Astrocyte (in vitro differentiated cells and primary cell): ENCODE results near the gene CEP68. TPM values are rescaled to one million over a fixed set of nuclear protein-coding genes. Genes with fewer than 3 reads are reported as not detected.

Experiments used
- DNase-seq: peaks from one replicate; pipeline ENCODE4 v3.0.0-alpha.2; 2010; ENCODE audit warnings: low read depth
- FAIRE-seq: peaks from 2 replicates; lab custom pipeline; 2011; peaks lifted over from hg19 to GRCh38; lab: Jason Lieb, UNC
- H2AFZ ChIP-seq: 2 replicates; pipeline ENCODE4 v1.6.0; 2012; ENCODE audit warnings: low read depth, low read length, inconsistent platforms
- H3K27ac ChIP-seq: 2 replicates; pipeline ENCODE4 v1.5.1; 2011; ENCODE audit warnings: low read depth, low read length, inconsistent platforms
- H3K27me3 ChIP-seq: 2 replicates; pipeline ENCODE4 v1.6.0; 2011; ENCODE audit warnings: low read length, inconsistent platforms; ENCODE audit not compliant: insufficient read depth
- H3K36me3 ChIP-seq: 2 replicates; pipeline ENCODE4 v1.5.1; 2011; ENCODE audit warnings: low read length, inconsistent platforms; ENCODE audit not compliant: insufficient read depth
- H3K4me1 ChIP-seq: 2 replicates; pipeline ENCODE4 v1.5.1; 2011; ENCODE audit warnings: low read length, inconsistent platforms; ENCODE audit not compliant: insufficient read depth
- H3K4me2 ChIP-seq: 2 replicates; pipeline ENCODE4 v1.6.0; 2012; ENCODE audit warnings: low read length, inconsistent platforms
- H3K4me3 ChIP-seq: 2 replicates; pipeline ENCODE4 v1.5.1; 2011; ENCODE audit warnings: low read depth, mild to moderate bottlenecking, low read length, inconsistent platforms; ENCODE audit not compliant: insufficient read depth
- H3K79me2 ChIP-seq: 2 replicates; pipeline ENCODE4 v1.6.0; 2012; ENCODE audit warnings: mild to moderate bottlenecking, low read length, inconsistent platforms; ENCODE audit not compliant: insufficient read depth
- H3K9ac ChIP-seq: 2 replicates; pipeline ENCODE4 v1.6.0; 2012; ENCODE audit warnings: mild to moderate bottlenecking, low read length, inconsistent platforms
- H3K9me3 ChIP-seq: 2 replicates; pipeline ENCODE4 v1.5.1; 2012; ENCODE audit warnings: low read depth, mild to moderate bottlenecking, low read length, inconsistent platforms; ENCODE audit not compliant: insufficient read depth
- H4K20me1 ChIP-seq: 2 replicates; pipeline ENCODE4 v1.6.0; 2012; ENCODE audit warnings: low read length, inconsistent platforms; ENCODE audit not compliant: insufficient read depth
- H3K27ac Mint-ChIP-seq: one replicate; pipeline ENCODE4 v1.8.0; 2021; ENCODE audit warnings: mild to moderate bottlenecking, mixed read lengths; ENCODE audit not compliant: unreplicated experiment
- H3K27me3 Mint-ChIP-seq: one replicate; pipeline ENCODE4 v1.8.0; 2021; ENCODE audit warnings: low read depth, mixed read lengths; ENCODE audit not compliant: unreplicated experiment
- H3K36me3 Mint-ChIP-seq: one replicate; pipeline ENCODE4 v1.8.0; 2021; ENCODE audit warnings: low read depth, mixed read lengths; ENCODE audit not compliant: unreplicated experiment
- H3K4me1 Mint-ChIP-seq: one replicate; pipeline ENCODE4 v1.8.0; 2021; ENCODE audit warnings: low read depth, mixed read lengths; ENCODE audit not compliant: unreplicated experiment
- H3K4me3 Mint-ChIP-seq: one replicate; pipeline ENCODE4 v1.8.0; 2021; ENCODE audit warnings: mild to moderate bottlenecking, moderate library complexity, mixed read lengths; ENCODE audit not compliant: unreplicated experiment
- H3K9me3 Mint-ChIP-seq: one replicate; pipeline ENCODE4 v1.8.0; 2021; ENCODE audit warnings: mild to moderate bottlenecking, mixed read lengths; ENCODE audit not compliant: unreplicated experiment
- CTCF ChIP-seq: IDR thresholded peaks from 2 replicates; pipeline ENCODE4 v1.5.1; 2011; ENCODE audit warnings: low read depth, mild to moderate bottlenecking, inconsistent platforms, low read length, moderate library complexity; ENCODE audit not compliant: insufficient read depth
- EZH2 ChIP-seq: IDR thresholded peaks from 2 replicates; pipeline ENCODE4 v1.6.1; 2012; ENCODE audit warnings: mild to moderate bottlenecking, low read length, inconsistent platforms; ENCODE audit not compliant: insufficient read depth
- total RNA-seq: library from RNA; stranded (reverse); gene quantifications from 2 replicates; pipeline ENCODE4 v1.2.1, GENCODE V29; 2021

The CEP68 gene
- total RNA-seq, 1 donor from 2014 or later = 6.9 TPM

GRCh38 chr2:65023742-65024141 is 32.5 kb upstream of the CEP68 start:
- Histone ChIP-seq H3K4me1 (peaks cover 10% of the 10 kb centered on the region), H3K79me2 (no peaks in the 10 kb centered on the region), H2AFZ (no peak overlapping the region), H3K9me3 (no peaks in the 10 kb centered on the region), H4K20me1 (no peaks in the 10 kb centered on the region), H3K4me3 (no peak overlapping the region), H3K36me3 (peaks cover 2% of the 10 kb centered on the region), H3K4me2 (no peak overlapping the region), H3K27ac (peak overlapping the region; percentile 65), H3K9ac (no peak overlapping the region), H3K27me3 (no peaks in the 10 kb centered on the region)
- DNase-seq = no peak
- Mint-ChIP-seq H3K27ac (peak overlapping the region; percentile 95), H3K9me3 (no peaks in the 10 kb centered on the region), H3K4me1 (peaks cover 25% of the 10 kb centered on the region), H3K27me3 (no peaks in the 10 kb centered on the region), H3K4me3 (no peak overlapping the region), H3K36me3 (peaks cover 28% of the 10 kb centered on the region)
- TF ChIP-seq EZH2 (no peak), CTCF (no peak)
- no peak for FAIRE-seq

- no peaks in the 10 kb centered on the region for H3K9me3 Mint-ChIP-seq
- peak overlapping the region; percentile 95 for H3K27ac Mint-ChIP-seq
- no peaks in the 10 kb centered on the region for H3K27me3 Mint-ChIP-seq
- H3K27me3 ChIP-seq = no peaks in the 10 kb centered on the region
- H3K4me1 Mint-ChIP-seq = peaks cover 25% of the 10 kb centered on the region
- H3K36me3 Mint-ChIP-seq = peaks cover 22% of the 10 kb centered on the region
- FAIRE-seq (peak; percentile 83), DNase-seq (peak; percentile 77)
- H3K36me3 ChIP-seq = peaks cover 2% of the 10 kb centered on the region
- no peak overlapping the region for H3K4me3 ChIP-seq
- H3K9ac ChIP-seq = peak overlapping the region; percentile 8
- H3K9me3 ChIP-seq = no peaks in the 10 kb centered on the region
- H3K4me3 Mint-ChIP-seq = no peak overlapping the region
- no peaks in the 10 kb centered on the region for H3K79me2 ChIP-seq
- no peak for TF ChIP-seq EZH2
- TF ChIP-seq CTCF = no peak
- H2AFZ ChIP-seq = peak overlapping the region; percentile 38
- H3K4me2 ChIP-seq = peak overlapping the region; percentile 47
- no peaks in the 10 kb centered on the region for H4K20me1 ChIP-seq
- peaks cover 10% of the 10 kb centered on the region for H3K4me1 ChIP-seq
- H3K27ac ChIP-seq = peak overlapping the region; percentile 65
These were observed 31.9 kb upstream of the CEP68 start for GRCh38 chr2:65024149-65024829.
